ENCODE results near the gene HSD11B2.
A peak's percentile ranks its signal among the peaks of the same experiment; 100 is the strongest.

The HSD11B2 gene

GRCh38 chr16:67451061-67451703 lies 20.3 kb downstream of the HSD11B2 start:
- H3K4me3 ChIP-seq (ENCODE audit: control insufficient read depth, low read depth, low read length), result no peak overlapping the region
- TF ChIP-seq CTCF (conservative IDR thresholded peaks at IDR 0.05; ENCODE audit: control insufficient read depth, insufficient read depth, low read depth, low read length), result no peak
- no peak for DNase-seq (ENCODE audit: low read depth)

GRCh38 chr16:67451704-67452435 lies 20.9 kb downstream of the HSD11B2 start:
- no peak overlapping the region for H3K4me3 ChIP-seq (ENCODE audit: control insufficient read depth, low read depth, low read length)
- no peak for DNase-seq (ENCODE audit: low read depth)
- TF ChIP-seq CTCF (conservative IDR thresholded peaks at IDR 0.05; ENCODE audit: control insufficient read depth, insufficient read depth, low read depth, low read length), result no peak

- TF ChIP-seq CTCF (conservative IDR thresholded peaks at IDR 0.05; ENCODE audit: control insufficient read depth, insufficient read depth, low read depth, low read length), result no peak
- no peak for DNase-seq (ENCODE audit: low read depth)
- H3K4me3 ChIP-seq (ENCODE audit: control insufficient read depth, low read depth, low read length), result no peak overlapping the region
These were observed 23.2 kb downstream of the HSD11B2 start for GRCh38 chr16:67454104-67454503.

- no peak for TF ChIP-seq CTCF (conservative IDR thresholded peaks at IDR 0.05; ENCODE audit: control insufficient read depth, insufficient read depth, low read depth, low read length)
- no peak for DNase-seq (ENCODE audit: low read depth)
- no peak overlapping the region for H3K4me3 ChIP-seq (ENCODE audit: control insufficient read depth, low read depth, low read length)
These were observed 23.9 kb downstream of the HSD11B2 start for GRCh38 chr16:67454852-67455251.

- DNase-seq (ENCODE audit: low read depth), result peak; percentile 75
- no peak overlapping the region for H3K4me3 ChIP-seq (ENCODE audit: control insufficient read depth, low read depth, low read length)
- peak; percentile 71 for TF ChIP-seq CTCF (conservative IDR thresholded peaks at IDR 0.05; ENCODE audit: control insufficient read depth, insufficient read depth, low read depth, low read length)
These were observed 25.6 kb downstream of the HSD11B2 start for GRCh38 chr16:67456391-67457081.

GRCh38 chr16:67457611-67458010 lies 26.7 kb downstream of the HSD11B2 start:
- no peak for TF ChIP-seq CTCF (conservative IDR thresholded peaks at IDR 0.05; ENCODE audit: control insufficient read depth, insufficient read depth, low read depth, low read length)
- DNase-seq (ENCODE audit: low read depth), result no peak
- H3K4me3 ChIP-seq (ENCODE audit: control insufficient read depth, low read depth, low read length), result no peak overlapping the region
